BJ (cell line): ENCODE data around the gene RAB3GAP1. TPM values are rescaled to one million over a fixed set of nuclear protein-coding genes. Genes with fewer than 3 reads are reported as not detected.

ENCODE experiments used
- CTCF ChIA-PET: fragments of 350-600 bp; formaldehyde crosslinking; extraction: SDS; loops from one replicate; lab custom pipeline; 2021; ENCODE audit warnings: antibody characterized with exemption, inconsistent platforms; lab: Yijun Ruan, JAX
- POLR2A ChIA-PET: fragments of 300-600 bp; sonication (Branson Sonifier 250); formaldehyde crosslinking; extraction: SDS; loops from one replicate; lab custom pipeline; 2021; ENCODE audit warnings: antibody characterized with exemption; lab: Charles Lee
- DNase-seq: peaks from one replicate; pipeline ENCODE4 v3.0.0-alpha.2; 2011; ENCODE audit warnings: low read depth
- H3K27me3 ChIP-seq: 2 replicates; pipeline ENCODE4 v1.6.0; 2011; ENCODE audit warnings: low read length; ENCODE audit not compliant: control insufficient read depth, insufficient read depth
- H3K36me3 ChIP-seq: 2 replicates; pipeline ENCODE4 v1.5.1; 2011; ENCODE audit warnings: low read length; ENCODE audit not compliant: control insufficient read depth, insufficient read depth
- H3K4me3 ChIP-seq: 2 replicates; pipeline ENCODE4 v1.5.1; 2011; ENCODE audit warnings: low read depth, mild to moderate bottlenecking, control low read depth, low read length
- CTCF ChIP-seq: IDR thresholded peaks from 2 replicates; pipeline ENCODE4 v1.5.1; 2011; ENCODE audit warnings: low read depth, mild to moderate bottlenecking, control low read depth, inconsistent platforms, low read length, moderate library complexity; ENCODE audit not compliant: insufficient read depth
- polyA plus RNA-seq: library from polyadenylated mRNA; depleted of rRNA; stranded (reverse); fragments of >200 nt; gene quantifications from 2 replicates; pipeline ENCODE4 v1.2.3, GENCODE V29; 2011

The RAB3GAP1 gene
- polyA plus RNA-seq, 1 experiment: 22.4 TPM

- ChIA-PET CTCF (interaction anchor here (0.7 kb wide), 1 partner anchor 21 kb away, joined by 3 read pairs; no protein-coding TSS in a partner anchor), POLR2A (no interaction called here)
- no peak for TF ChIP-seq CTCF
- DNase-seq: no peak
- H3K4me3 ChIP-seq: no peak overlapping the region
- H3K27me3 ChIP-seq: no peaks in the 10 kb centered on the region
- peaks cover 8% of the 10 kb centered on the region for H3K36me3 ChIP-seq
Observed at GRCh38 chr2:135174049-135174809, 122.1 kb downstream of the RAB3GAP1 start.

- no peak for TF ChIP-seq CTCF
- Histone ChIP-seq H3K36me3 (peaks cover 8% of the 10 kb centered on the region), H3K27me3 (no peaks in the 10 kb centered on the region), H3K4me3 (no peak overlapping the region)
- CTCF ChIA-PET: no interaction called here
- DNase-seq: no peak
- POLR2A ChIA-PET: no interaction called here
Observed at GRCh38 chr2:135174810-135175093, 122.7 kb downstream of the RAB3GAP1 start.

GRCh38 chr2:135175177-135175576 lies 123.1 kb downstream of the RAB3GAP1 start:
- Histone ChIP-seq H3K27me3 (no peaks in the 10 kb centered on the region), H3K4me3 (no peak overlapping the region), H3K36me3 (peaks cover 8% of the 10 kb centered on the region)
- no peak for TF ChIP-seq CTCF
- CTCF ChIA-PET: no interaction called here
- DNase-seq: no peak
- POLR2A ChIA-PET: no interaction called here

- Histone ChIP-seq H3K4me3 (no peak overlapping the region), H3K27me3 (no peaks in the 10 kb centered on the region), H3K36me3 (peaks cover 2% of the 10 kb centered on the region; the same call in 1 of the 2 replicates)
- no peak for DNase-seq
- no peak for TF ChIP-seq CTCF
- ChIA-PET POLR2A (interaction anchor here (0.6 kb wide), 1 partner anchor 562 kb away, joined by 9 read pairs; the partner anchor contains the start of gene UBXN4), CTCF (no interaction called here)
Observed at GRCh38 chr2:135179689-135180088, 127.6 kb downstream of the RAB3GAP1 start.

GRCh38 chr2:135182190-135182589 lies 130.1 kb downstream of the RAB3GAP1 start:
- no peaks in the 10 kb centered on the region for H3K27me3 ChIP-seq
- no peak overlapping the region for H3K4me3 ChIP-seq
- no peak for TF ChIP-seq CTCF
- DNase-seq: no peak
- POLR2A ChIA-PET: no interaction called here
- H3K36me3 ChIP-seq: no peaks in the 10 kb centered on the region
- CTCF ChIA-PET: interaction anchor here (0.6 kb wide), 1 partner anchor 13 kb away, joined by 3 read pairs; no protein-coding TSS in a partner anchor
